GM12874 (cell line): ENCODE results near the gene DOCK1.

ENCODE experiments used
- TF ChIP-seq, protein P1 (sequence below): IDR thresholded peaks from 2 replicates; pipeline ENCODE4 v1.5.1; 2011; ENCODE audit warnings: low read depth, mild to moderate bottlenecking, control low read depth, low read length, moderate library complexity; ENCODE audit not compliant: insufficient read depth

DOCK1 gene

DNA sequence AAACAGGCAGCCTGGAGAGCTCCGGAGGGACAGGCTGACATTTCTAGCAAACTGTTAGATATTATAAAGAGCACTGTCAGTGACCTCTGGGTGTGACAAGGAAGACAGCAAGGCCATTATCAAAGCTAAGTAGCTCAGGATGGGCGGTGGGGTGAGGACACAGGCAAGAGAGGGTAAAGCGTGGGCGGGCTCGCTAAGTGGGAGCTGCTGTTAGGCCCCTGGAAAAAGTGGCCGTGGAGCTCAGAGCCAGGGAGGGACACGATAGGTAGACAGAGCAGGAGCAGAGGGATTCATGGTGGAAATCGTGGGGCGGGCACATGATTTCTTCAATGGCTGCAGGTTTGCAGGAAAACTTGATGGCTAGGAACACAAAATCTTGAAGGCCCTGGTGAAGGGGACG lies 592.5 kb downstream of the DOCK1 start:
- TF ChIP-seq, protein P1, sequence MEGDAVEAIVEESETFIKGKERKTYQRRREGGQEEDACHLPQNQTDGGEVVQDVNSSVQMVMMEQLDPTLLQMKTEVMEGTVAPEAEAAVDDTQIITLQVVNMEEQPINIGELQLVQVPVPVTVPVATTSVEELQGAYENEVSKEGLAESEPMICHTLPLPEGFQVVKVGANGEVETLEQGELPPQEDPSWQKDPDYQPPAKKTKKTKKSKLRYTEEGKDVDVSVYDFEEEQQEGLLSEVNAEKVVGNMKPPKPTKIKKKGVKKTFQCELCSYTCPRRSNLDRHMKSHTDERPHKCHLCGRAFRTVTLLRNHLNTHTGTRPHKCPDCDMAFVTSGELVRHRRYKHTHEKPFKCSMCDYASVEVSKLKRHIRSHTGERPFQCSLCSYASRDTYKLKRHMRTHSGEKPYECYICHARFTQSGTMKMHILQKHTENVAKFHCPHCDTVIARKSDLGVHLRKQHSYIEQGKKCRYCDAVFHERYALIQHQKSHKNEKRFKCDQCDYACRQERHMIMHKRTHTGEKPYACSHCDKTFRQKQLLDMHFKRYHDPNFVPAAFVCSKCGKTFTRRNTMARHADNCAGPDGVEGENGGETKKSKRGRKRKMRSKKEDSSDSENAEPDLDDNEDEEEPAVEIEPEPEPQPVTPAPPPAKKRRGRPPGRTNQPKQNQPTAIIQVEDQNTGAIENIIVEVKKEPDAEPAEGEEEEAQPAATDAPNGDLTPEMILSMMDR = no peak

DNA sequence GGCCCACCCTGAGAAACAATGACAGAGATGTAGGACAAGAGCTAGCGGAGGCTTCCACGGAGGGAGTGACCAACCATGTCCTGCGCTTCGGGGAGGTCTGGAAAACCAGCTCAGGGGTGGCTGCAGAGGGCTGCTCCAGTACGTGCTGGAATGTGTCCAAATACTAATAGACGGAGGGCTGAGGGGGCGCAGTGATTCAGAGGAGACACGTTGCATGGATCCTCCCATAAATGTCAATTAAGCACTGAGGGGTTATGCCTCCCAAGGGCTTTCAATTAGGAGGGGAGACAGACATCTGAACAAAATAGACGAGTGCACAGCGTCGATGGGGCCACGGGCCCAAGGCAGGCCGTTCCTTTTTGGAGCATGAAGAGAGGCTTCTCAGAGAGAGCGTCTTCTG lies 592.9 kb downstream of the DOCK1 start:
- TF ChIP-seq, protein P1 = no peak

DNA sequence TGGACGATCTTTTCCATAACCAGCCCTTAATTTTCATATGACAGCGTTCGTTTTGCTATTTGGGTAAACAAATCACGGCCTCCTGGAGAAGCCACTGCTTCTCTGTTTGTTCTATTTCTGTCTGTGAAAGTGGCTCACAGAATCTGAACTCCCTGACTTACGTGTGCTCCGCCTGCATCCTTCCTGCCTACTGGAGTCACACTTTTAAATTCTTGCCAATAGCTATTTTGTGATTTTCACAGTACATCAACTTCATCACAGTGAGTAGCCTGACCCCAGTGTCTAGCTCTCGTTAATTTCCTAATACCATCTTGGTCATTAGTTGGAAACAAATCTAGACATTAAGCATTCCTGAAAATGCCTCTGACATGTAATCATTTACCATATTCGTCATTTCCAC lies 594.9 kb downstream of the DOCK1 start:
- TF ChIP-seq, protein P1 = no peak
